IMR-90 (cell line): ENCODE data around the gene USP7.

Experiments used
- CEBPB ChIP-seq: IDR thresholded peaks from 2 replicates; pipeline ENCODE4 v1.6.1; 2012; ENCODE audit warnings: low read depth, low read length, improper control_type of control experiment
- NFE2L2 ChIP-seq: fragments of 150-350 bp; IDR thresholded peaks from 2 replicates; pipeline ENCODE4 v1.6.1; 2016; ENCODE audit warnings: low read depth, mild to moderate bottlenecking, low read length
- POLR2A ChIP-seq: IDR thresholded peaks from 2 replicates; pipeline ENCODE4 v1.6.1; 2012; ENCODE audit warnings: mild to moderate bottlenecking, low read depth, low read length
- SMC3 ChIP-seq: fragments of 150-350 bp; IDR thresholded peaks from 2 replicates; pipeline ENCODE4 v1.6.1; 2016; ENCODE audit warnings: low read depth, mild to moderate bottlenecking, antibody characterized with exemption, low read length, moderate library complexity
- TF ChIP-seq, protein P1 (sequence below): fragments of 150-350 bp; IDR thresholded peaks from 2 replicates; pipeline ENCODE4 v1.6.1; 2017; ENCODE audit warnings: mild to moderate bottlenecking, antibody characterized with exemption, low read length, low read depth
- TF ChIP-seq, protein P2 (sequence below): conservative IDR thresholded peaks from 2 replicates; pipeline ENCODE4 v1.5.1; 2012; ENCODE audit warnings: mild to moderate bottlenecking, low read depth, low read length, improper control_type of control experiment
- TF ChIP-seq, protein P3 (sequence below): fragments of 150-350 bp; IDR thresholded peaks from 2 replicates; pipeline ENCODE4 v1.6.1; 2016; ENCODE audit warnings: low read depth, mild to moderate bottlenecking, low read length, moderate library complexity, borderline replicate concordance

DNA sequence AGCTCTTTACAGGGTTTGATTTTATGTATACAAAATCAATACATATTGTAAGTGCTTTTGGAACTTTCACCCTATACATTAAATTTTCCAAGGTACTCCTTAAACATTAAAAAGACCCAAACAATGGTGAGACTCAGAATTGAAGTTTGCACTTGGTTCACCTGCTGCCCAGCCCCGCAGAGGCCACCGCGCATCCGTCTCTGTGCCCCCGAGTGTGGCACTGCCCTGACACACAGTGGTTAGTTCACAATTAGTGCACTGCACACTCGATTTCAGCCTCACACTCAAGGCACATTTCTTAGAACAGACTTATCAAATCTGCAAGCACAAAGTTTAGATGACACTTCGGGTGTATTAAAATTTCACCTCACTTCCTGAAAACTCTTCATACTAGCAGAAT is 38.3 kb downstream of the USP7 start:
- TF ChIP-seq, protein P1, sequence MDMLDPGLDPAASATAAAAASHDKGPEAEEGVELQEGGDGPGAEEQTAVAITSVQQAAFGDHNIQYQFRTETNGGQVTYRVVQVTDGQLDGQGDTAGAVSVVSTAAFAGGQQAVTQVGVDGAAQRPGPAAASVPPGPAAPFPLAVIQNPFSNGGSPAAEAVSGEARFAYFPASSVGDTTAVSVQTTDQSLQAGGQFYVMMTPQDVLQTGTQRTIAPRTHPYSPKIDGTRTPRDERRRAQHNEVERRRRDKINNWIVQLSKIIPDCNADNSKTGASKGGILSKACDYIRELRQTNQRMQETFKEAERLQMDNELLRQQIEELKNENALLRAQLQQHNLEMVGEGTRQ: no peak
- TF ChIP-seq, protein P2, sequence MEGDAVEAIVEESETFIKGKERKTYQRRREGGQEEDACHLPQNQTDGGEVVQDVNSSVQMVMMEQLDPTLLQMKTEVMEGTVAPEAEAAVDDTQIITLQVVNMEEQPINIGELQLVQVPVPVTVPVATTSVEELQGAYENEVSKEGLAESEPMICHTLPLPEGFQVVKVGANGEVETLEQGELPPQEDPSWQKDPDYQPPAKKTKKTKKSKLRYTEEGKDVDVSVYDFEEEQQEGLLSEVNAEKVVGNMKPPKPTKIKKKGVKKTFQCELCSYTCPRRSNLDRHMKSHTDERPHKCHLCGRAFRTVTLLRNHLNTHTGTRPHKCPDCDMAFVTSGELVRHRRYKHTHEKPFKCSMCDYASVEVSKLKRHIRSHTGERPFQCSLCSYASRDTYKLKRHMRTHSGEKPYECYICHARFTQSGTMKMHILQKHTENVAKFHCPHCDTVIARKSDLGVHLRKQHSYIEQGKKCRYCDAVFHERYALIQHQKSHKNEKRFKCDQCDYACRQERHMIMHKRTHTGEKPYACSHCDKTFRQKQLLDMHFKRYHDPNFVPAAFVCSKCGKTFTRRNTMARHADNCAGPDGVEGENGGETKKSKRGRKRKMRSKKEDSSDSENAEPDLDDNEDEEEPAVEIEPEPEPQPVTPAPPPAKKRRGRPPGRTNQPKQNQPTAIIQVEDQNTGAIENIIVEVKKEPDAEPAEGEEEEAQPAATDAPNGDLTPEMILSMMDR: no peak
- TF ChIP-seq POLR2A: no peak
- no peak for TF ChIP-seq NFE2L2
- no peak for TF ChIP-seq CEBPB
- TF ChIP-seq SMC3: no peak
- TF ChIP-seq, protein P3, sequence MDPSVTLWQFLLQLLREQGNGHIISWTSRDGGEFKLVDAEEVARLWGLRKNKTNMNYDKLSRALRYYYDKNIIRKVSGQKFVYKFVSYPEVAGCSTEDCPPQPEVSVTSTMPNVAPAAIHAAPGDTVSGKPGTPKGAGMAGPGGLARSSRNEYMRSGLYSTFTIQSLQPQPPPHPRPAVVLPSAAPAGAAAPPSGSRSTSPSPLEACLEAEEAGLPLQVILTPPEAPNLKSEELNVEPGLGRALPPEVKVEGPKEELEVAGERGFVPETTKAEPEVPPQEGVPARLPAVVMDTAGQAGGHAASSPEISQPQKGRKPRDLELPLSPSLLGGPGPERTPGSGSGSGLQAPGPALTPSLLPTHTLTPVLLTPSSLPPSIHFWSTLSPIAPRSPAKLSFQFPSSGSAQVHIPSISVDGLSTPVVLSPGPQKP: no peak
